NB4 (cell line): ENCODE data around the gene TMEM178B.

Source experiments
- MYC ChIP-seq: IDR thresholded peaks from 2 replicates; pipeline ENCODE4 v1.6.1; 2011; ENCODE audit warnings: low read depth, low read length
- POLR2A ChIP-seq: IDR thresholded peaks from 2 replicates; pipeline ENCODE4 v1.6.1; 2011; ENCODE audit warnings: mild to moderate bottlenecking; ENCODE audit not compliant: insufficient read length; ENCODE audit errors: extremely low read depth
- TF ChIP-seq, protein P1 (sequence below): IDR thresholded peaks from one replicate; pipeline ENCODE4 v1.5.1; 2012; ENCODE audit warnings: low read depth, low read length
- TF ChIP-seq, protein P2 (sequence below): IDR thresholded peaks from 2 replicates; pipeline ENCODE4 v1.6.1; 2011; ENCODE audit warnings: low read depth, low read length

DNA sequence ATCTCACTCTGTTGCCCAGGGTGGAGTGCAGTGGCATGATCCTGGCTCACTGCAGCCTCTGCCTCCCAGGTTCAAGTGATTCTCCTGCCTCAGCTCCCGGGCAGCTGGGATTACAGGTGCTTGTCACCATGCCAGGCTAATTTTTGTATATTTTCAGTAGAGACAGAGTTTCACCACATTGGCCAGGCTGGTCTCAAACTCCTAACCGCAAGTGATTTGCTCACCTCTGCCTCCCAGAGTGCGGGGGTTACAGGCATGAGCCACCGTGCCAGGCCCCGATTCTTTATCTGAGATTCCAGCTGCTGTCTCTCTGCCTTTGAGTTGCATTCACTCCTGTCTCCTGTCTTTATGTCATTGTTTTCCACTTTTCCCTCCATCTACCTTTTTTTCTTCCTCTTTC, 168.7 kb downstream of the TMEM178B start:
- TF ChIP-seq, protein P1, sequence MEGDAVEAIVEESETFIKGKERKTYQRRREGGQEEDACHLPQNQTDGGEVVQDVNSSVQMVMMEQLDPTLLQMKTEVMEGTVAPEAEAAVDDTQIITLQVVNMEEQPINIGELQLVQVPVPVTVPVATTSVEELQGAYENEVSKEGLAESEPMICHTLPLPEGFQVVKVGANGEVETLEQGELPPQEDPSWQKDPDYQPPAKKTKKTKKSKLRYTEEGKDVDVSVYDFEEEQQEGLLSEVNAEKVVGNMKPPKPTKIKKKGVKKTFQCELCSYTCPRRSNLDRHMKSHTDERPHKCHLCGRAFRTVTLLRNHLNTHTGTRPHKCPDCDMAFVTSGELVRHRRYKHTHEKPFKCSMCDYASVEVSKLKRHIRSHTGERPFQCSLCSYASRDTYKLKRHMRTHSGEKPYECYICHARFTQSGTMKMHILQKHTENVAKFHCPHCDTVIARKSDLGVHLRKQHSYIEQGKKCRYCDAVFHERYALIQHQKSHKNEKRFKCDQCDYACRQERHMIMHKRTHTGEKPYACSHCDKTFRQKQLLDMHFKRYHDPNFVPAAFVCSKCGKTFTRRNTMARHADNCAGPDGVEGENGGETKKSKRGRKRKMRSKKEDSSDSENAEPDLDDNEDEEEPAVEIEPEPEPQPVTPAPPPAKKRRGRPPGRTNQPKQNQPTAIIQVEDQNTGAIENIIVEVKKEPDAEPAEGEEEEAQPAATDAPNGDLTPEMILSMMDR, result no peak
- TF ChIP-seq MYC (no peak), POLR2A (no peak)
- TF ChIP-seq, protein P2, sequence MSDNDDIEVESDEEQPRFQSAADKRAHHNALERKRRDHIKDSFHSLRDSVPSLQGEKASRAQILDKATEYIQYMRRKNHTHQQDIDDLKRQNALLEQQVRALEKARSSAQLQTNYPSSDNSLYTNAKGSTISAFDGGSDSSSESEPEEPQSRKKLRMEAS, result no peak
